ENCODE results near the gene RNF225. TPM values are rescaled to one million over a fixed set of nuclear protein-coding genes. Genes with fewer than 3 reads are reported as not detected.

Gene RNF225
- total and polyA plus RNA-seq, 2 of the 13 experiments (the other 11 are each of a cell fraction or from before 2014, with no cell fraction given), result not detected

GRCh38 chr19:58386576-58387337 is 8.7 kb upstream of the RNF225 start, which contains the start of gene RPS5 (continued):
- TF ChIP-seq UBTF (CRISPR knock-in tag; IDR thresholded peaks at IDR 0.05), result peak; percentile 90
- TF ChIP-seq AGO1 (IDR thresholded peaks at IDR 0.05; ENCODE audit: low read depth, low read length, poor library complexity, severe bottlenecking), result no peak
- TF ChIP-seq HOXD1 (CRISPR knock-in tag; IDR thresholded peaks at IDR 0.05), result no peak; the same call in 1 of the 2 replicates
- peak; percentile 79 for TF ChIP-seq YY1 (IDR thresholded peaks at IDR 0.05; ENCODE audit: insufficient read depth, insufficient replicate concordance, low read depth, low read length)
- TF ChIP-seq ZBTB33 (CRISPR knock-in tag; IDR thresholded peaks at IDR 0.05), result no peak
- peak; percentile 50 for TF ChIP-seq NFAT5 (CRISPR knock-in tag; IDR thresholded peaks at IDR 0.05)
- TF ChIP-seq HOXA5 (CRISPR knock-in tag; IDR thresholded peaks at IDR 0.05), result peak; percentile 73
- TF ChIP-seq XBP1 (CRISPR knock-in tag; IDR thresholded peaks at IDR 0.05), result peak; percentile 21; the same call in 1 of the 2 replicates
- no peak for TF ChIP-seq HMGA1 (CRISPR knock-in tag; conservative IDR thresholded peaks at IDR 0.05)
- TF ChIP-seq NFKB2 (CRISPR knock-in tag; IDR thresholded peaks at IDR 0.05; ENCODE audit: borderline replicate concordance), result peak; percentile 52; the same call in 1 of the 2 replicates
- TF ChIP-seq SKI (IDR thresholded peaks at IDR 0.05; ENCODE audit: partially characterized antibody), result no peak
- no peak for TF ChIP-seq SMARCE1 (IDR thresholded peaks at IDR 0.05; ENCODE audit: borderline replicate concordance)
- TF ChIP-seq PRMT3 (CRISPR knock-in tag; IDR thresholded peaks at IDR 0.05; ENCODE audit: borderline replicate concordance, low read depth), result no peak
